Karpas-422 (cell line): ENCODE data around the gene OXGR1. TPM values are rescaled to one million over a fixed set of nuclear protein-coding genes. Genes with fewer than 3 reads are reported as not detected.
"Not testable (repeated sequence)": the region's sequence is repeated elsewhere in the genome, so short reads cannot be mapped to it uniquely, and the experiment has no call there.

Experiments
- DNase-seq: peaks from one replicate; pipeline ENCODE4 v3.0.0-alpha.2; 2015
- H2AFZ ChIP-seq: fragments of 200-600 bp; sonication (generic); 2 replicates; pipeline ENCODE4 v1.6.1; 2014; ENCODE audit warnings: antibody characterized with exemption, low read length, mixed read lengths
- H3K27ac ChIP-seq: fragments of 200-600 bp; sonication (generic); 2 replicates; pipeline ENCODE4 v1.5.1; 2014; ENCODE audit warnings: mild to moderate bottlenecking, low read length, moderate library complexity
- H3K27me3 ChIP-seq: fragments of 200-600 bp; sonication (generic); 2 replicates; pipeline ENCODE4 v1.6.1; 2014; ENCODE audit warnings: low read length, mixed read lengths
- H3K36me3 ChIP-seq: fragments of 200-600 bp; sonication (generic); 2 replicates; pipeline ENCODE4 v1.6.1; 2014; ENCODE audit warnings: low read length, mixed read lengths; ENCODE audit not compliant: insufficient read depth
- H3K4me1 ChIP-seq: fragments of 200-600 bp; sonication (generic); 2 replicates; pipeline ENCODE4 v1.6.1; 2014; ENCODE audit warnings: mild to moderate bottlenecking, low read length, mixed read lengths
- H3K4me2 ChIP-seq: fragments of 200-600 bp; sonication (generic); 2 replicates; pipeline ENCODE4 v1.6.1; 2014; ENCODE audit warnings: low read length, low read depth, mild to moderate bottlenecking; ENCODE audit not compliant: poor library complexity, severe bottlenecking
- H3K4me3 ChIP-seq: fragments of 200-600 bp; sonication (generic); 2 replicates; pipeline ENCODE4 v1.5.1; 2014; ENCODE audit warnings: mild to moderate bottlenecking, antibody characterized with exemption, low read length, mixed read lengths
- H3K79me2 ChIP-seq: fragments of 200-600 bp; sonication (generic); 2 replicates; pipeline ENCODE4 v1.6.1; 2014; ENCODE audit warnings: mild to moderate bottlenecking, low read length, mixed read lengths
- H3K9ac ChIP-seq: fragments of 200-600 bp; sonication (generic); 2 replicates; pipeline ENCODE4 v1.6.0; 2014; ENCODE audit warnings: low read length
- H3K9me2 ChIP-seq: fragments of 200-600 bp; sonication (generic), shearing (Covaris generic); replicated peaks from 2 replicates; pipeline ENCODE4 v1.6.0; 2014; ENCODE audit warnings: mild to moderate bottlenecking, low read length, moderate library complexity; ENCODE audit not compliant: insufficient read depth
- H3K9me3 ChIP-seq: fragments of 300-700, 200-600 bp; sonication (generic); 2 replicates; pipeline ENCODE4 v1.6.1; 2014; ENCODE audit warnings: low read length, mixed read lengths
- H4K20me1 ChIP-seq: fragments of 200-600 bp; sonication (generic); 2 replicates; pipeline ENCODE4 v1.6.1; 2014; ENCODE audit warnings: mild to moderate bottlenecking, antibody characterized with exemption, low read length, low read depth; ENCODE audit not compliant: insufficient read depth
- total RNA-seq: library from RNA; depleted of rRNA; stranded (reverse); fragments of >200 nt; shearing (Covaris generic); gene quantifications from 2 replicates; pipeline ENCODE4 v1.2.3, GENCODE V29; 2014; ENCODE audit warnings: low replicate concordance; rRNA removed

Gene OXGR1
- total RNA-seq = not detected in 2 replicates

- Histone ChIP-seq H3K4me1 (no peaks in the 10 kb centered on the region), H2AFZ (no peak within 1 kb of the TSS), H3K4me2 (no peak within 1 kb of the TSS), H3K79me2 (no peaks in the 10 kb centered on the region), H3K9ac (no peak within 1 kb of the TSS), H3K9me3 (no peaks in the 10 kb centered on the region), H4K20me1 (no peaks in the 10 kb centered on the region), H3K9me2 (no peaks in the 10 kb centered on the region), H3K36me3 (no peaks in the 10 kb centered on the region), H3K27ac (no peak within 1 kb of the TSS), H3K4me3 (no peak within 1 kb of the TSS), H3K27me3 (no peaks in the 10 kb centered on the region)
- no peak for DNase-seq
Observed at GRCh38 chr13:96994017-96994857, at the start of gene OXGR1. OXGR1 (minus strand) TSS chr13:96994476; CDS start chr13:96987759, 6,717 bp downstream.

GRCh38 chr13:97043302-97043701, 49.0 kb upstream of the OXGR1 start:
- Histone ChIP-seq H3K27ac (no peak overlapping the region), H2AFZ (no peak overlapping the region), H3K4me2 (no peak overlapping the region)

GRCh38 chr13:97030705-97031452, 36.6 kb upstream of the OXGR1 start:
- Histone ChIP-seq H3K4me2 (no peak overlapping the region), H3K4me1 (peaks cover 4% of the 10 kb centered on the region; the same call in 1 of the 2 replicates), H3K27ac (no peak overlapping the region), H3K9me3 (no peaks in the 10 kb centered on the region), H3K79me2 (no peaks in the 10 kb centered on the region), H3K9me2 (no peaks in the 10 kb centered on the region), H3K9ac (no peak overlapping the region), H4K20me1 (no peaks in the 10 kb centered on the region), H3K27me3 (no peaks in the 10 kb centered on the region; the same call in 1 of the 2 replicates), H3K4me3 (no peak overlapping the region), H2AFZ (no peak overlapping the region), H3K36me3 (no peaks in the 10 kb centered on the region)
- peak; percentile 54 for DNase-seq

More at GRCh38 chr13:97043302-97043701, 49.0 kb upstream of the OXGR1 start:
- no peak overlapping the region for H3K9ac ChIP-seq
- no peaks in the 10 kb centered on the region for H3K9me2 ChIP-seq
- no peaks in the 10 kb centered on the region for H3K4me1 ChIP-seq
- H3K9me3 ChIP-seq = no peaks in the 10 kb centered on the region
- no peaks in the 10 kb centered on the region for H3K36me3 ChIP-seq
- DNase-seq = no peak
- no peaks in the 10 kb centered on the region for H4K20me1 ChIP-seq
- H3K79me2 ChIP-seq = no peaks in the 10 kb centered on the region
- H3K27me3 ChIP-seq = no peaks in the 10 kb centered on the region
- H3K4me3 ChIP-seq = no peak overlapping the region

GRCh38 chr13:97028441-97029299, 34.4 kb upstream of the OXGR1 start:
- Histone ChIP-seq H3K9ac (no peak overlapping the region), H3K9me3 (no peaks in the 10 kb centered on the region), H3K79me2 (no peaks in the 10 kb centered on the region), H3K4me3 (no peak overlapping the region), H3K36me3 (no peaks in the 10 kb centered on the region), H4K20me1 (no peaks in the 10 kb centered on the region), H3K27ac (no peak overlapping the region), H3K4me1 (peaks cover 4% of the 10 kb centered on the region; the same call in 1 of the 2 replicates), H3K27me3 (no peaks in the 10 kb centered on the region; the same call in 1 of the 2 replicates), H3K4me2 (no peak overlapping the region), H2AFZ (no peak overlapping the region), H3K9me2 (no peaks in the 10 kb centered on the region)
- DNase-seq = peak; percentile 69

GRCh38 chr13:97027162-97027554, 32.9 kb upstream of the OXGR1 start:
- H3K4me1 ChIP-seq = peaks cover 4% of the 10 kb centered on the region; the same call in 1 of the 2 replicates
- no peaks in the 10 kb centered on the region for H3K9me3 ChIP-seq
- no peak overlapping the region for H2AFZ ChIP-seq
- DNase-seq = no peak
- H4K20me1 ChIP-seq = no peaks in the 10 kb centered on the region
- no peaks in the 10 kb centered on the region for H3K36me3 ChIP-seq
- H3K27ac ChIP-seq = no peak overlapping the region
- no peak overlapping the region for H3K4me3 ChIP-seq
- H3K27me3 ChIP-seq = no peaks in the 10 kb centered on the region; the same call in 1 of the 2 replicates
- no peak overlapping the region for H3K9ac ChIP-seq
- H3K79me2 ChIP-seq = no peaks in the 10 kb centered on the region
- no peaks in the 10 kb centered on the region for H3K9me2 ChIP-seq
- H3K4me2 ChIP-seq = no peak overlapping the region

GRCh38 chr13:97026531-97027161, 32.4 kb upstream of the OXGR1 start:
- no peaks in the 10 kb centered on the region for H3K9me2 ChIP-seq
- H3K4me2 ChIP-seq = no peak overlapping the region
- no peak for DNase-seq
- no peak overlapping the region for H3K9ac ChIP-seq
- H4K20me1 ChIP-seq = no peaks in the 10 kb centered on the region
- no peaks in the 10 kb centered on the region for H3K36me3 ChIP-seq
- no peaks in the 10 kb centered on the region for H3K79me2 ChIP-seq
- H2AFZ ChIP-seq = no peak overlapping the region
- H3K4me1 ChIP-seq = peaks cover 4% of the 10 kb centered on the region; the same call in 1 of the 2 replicates
- no peaks in the 10 kb centered on the region for H3K9me3 ChIP-seq
- no peaks in the 10 kb centered on the region; the same call in 1 of the 2 replicates for H3K27me3 ChIP-seq
- H3K27ac ChIP-seq = no peak overlapping the region
- no peak overlapping the region for H3K4me3 ChIP-seq

GRCh38 chr13:97023812-97024211, 29.5 kb upstream of the OXGR1 start:
- H3K4me1 ChIP-seq, H3K27ac ChIP-seq, H2AFZ ChIP-seq, H3K79me2 ChIP-seq, H3K9me2 ChIP-seq, H3K27me3 ChIP-seq, H4K20me1 ChIP-seq, DNase-seq, H3K36me3 ChIP-seq, H3K9ac ChIP-seq, H3K9me3 ChIP-seq, H3K4me2 ChIP-seq, H3K4me3 ChIP-seq: not testable (repeated sequence)
